ENCODE results near the gene SPRR1B.

Gene SPRR1B

DNA sequence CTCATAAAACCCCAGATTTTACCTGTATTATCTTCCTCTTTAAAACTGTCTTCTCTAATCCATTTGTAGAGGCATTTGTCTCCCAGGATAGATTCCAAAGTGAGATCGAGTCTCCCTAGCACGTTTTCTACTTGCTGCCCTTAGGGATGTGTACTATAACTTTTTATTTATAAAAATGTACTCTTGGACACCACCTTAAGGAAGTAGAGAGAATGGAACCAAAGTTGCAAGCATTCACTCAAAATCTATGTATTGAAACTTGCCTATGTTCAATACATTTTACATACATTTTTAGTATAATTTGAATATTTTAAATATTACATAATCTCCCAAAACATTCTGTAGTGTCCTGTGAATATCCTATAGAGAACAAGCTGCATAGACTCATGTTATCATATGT, 27.2 kb downstream of the SPRR1B start:
- in situ Hi-C loops (cut with MboI; ENCODE audit: low pct_unique_long_range_greater_than_20kb, low sequenced_read_pairs, unreplicated experiment): no loop called here
- no peak for DNase-seq (ENCODE audit: low spot score)
- no peak for TF ChIP-seq CTCF (IDR thresholded peaks at IDR 0.05; ENCODE audit: extremely low read depth, insufficient read depth, missing control alignments)

DNA sequence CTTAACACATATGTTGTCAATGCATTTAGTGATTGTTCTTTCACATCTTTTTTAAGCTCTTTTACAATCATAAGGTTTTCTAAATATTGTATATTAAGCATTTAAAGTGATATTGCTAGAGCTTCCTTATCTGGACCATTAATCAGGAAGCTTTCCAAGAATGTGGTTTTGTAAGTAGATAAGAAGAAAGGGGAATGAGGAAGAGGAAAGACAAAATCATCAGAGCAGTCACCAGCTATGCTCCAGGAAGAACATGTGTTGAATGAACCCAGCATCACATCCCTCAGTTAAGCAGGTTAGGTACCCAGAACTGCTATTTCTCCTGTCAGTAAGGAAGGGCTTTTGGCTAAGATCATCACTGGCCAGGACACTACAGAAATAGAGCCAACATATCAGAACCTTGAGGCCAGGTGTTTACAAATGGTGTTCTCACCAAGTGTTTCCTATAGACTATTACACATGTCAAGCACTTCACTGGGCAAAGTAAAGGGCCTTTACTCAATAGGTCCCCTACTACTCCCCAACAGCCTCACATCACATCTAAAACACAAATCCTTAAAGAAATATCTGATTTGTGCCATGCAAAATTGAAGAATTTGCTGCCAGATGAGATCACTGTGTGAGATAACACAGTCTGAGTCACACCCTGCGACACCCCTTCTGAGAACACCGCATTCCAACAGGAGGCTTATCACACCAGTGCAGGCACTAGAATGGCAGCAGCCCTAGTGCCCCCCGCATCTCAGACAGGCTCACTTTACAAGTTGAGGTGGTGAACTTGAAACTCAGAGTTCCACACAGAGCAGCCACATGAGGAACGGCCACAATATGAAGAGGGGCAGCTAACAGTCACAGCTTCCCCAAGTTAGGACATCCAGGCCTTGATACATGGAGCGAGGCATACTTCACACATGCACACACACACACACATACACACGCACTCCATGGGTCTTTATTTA, 28.1 kb downstream of the SPRR1B start:
- DNase-seq (ENCODE audit: low spot score): no peak
- no peak for TF ChIP-seq CTCF (IDR thresholded peaks at IDR 0.05; ENCODE audit: extremely low read depth, insufficient read depth, missing control alignments)
- in situ Hi-C loops (cut with MboI; ENCODE audit: low pct_unique_long_range_greater_than_20kb, low sequenced_read_pairs, unreplicated experiment): no loop called here

- no peak for DNase-seq (ENCODE audit: low spot score)
- TF ChIP-seq CTCF (IDR thresholded peaks at IDR 0.05; ENCODE audit: extremely low read depth, insufficient read depth, missing control alignments): no peak
- in situ Hi-C loops (cut with MboI; ENCODE audit: low pct_unique_long_range_greater_than_20kb, low sequenced_read_pairs, unreplicated experiment): no loop called here
Measured at GRCh38 chr1:153070243-153070642, 39.2 kb downstream of the SPRR1B start.

DNA sequence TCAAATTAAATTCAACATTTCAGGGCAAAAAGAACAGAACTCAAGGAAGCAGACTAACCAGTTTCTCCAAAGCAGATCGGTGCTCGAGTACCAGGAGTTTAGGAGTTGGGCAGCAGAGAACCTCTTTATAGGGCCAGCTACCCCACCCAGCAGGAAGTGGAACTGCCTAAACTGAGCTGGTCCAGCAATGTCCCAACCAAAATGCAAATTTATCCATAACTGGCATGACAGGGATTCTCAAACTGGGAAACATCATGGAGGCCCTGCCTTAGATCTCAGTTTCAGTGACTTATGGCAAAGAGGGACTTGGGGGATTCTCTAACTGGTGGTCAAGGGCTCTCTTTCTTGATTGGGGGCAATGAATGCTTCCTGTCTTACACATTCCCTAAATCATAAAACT, 40.5 kb downstream of the SPRR1B start, which contains the start of gene SPRR2B:
SPRR2B (minus strand) TSS at position 101 of the 400 bp plus-strand sequence. CDS start 772 bp downstream, outside the sequence.
- in situ Hi-C loops (cut with MboI; ENCODE audit: low pct_unique_long_range_greater_than_20kb, low sequenced_read_pairs, unreplicated experiment): no loop called here
- DNase-seq (ENCODE audit: low spot score): no peak
- no peak for TF ChIP-seq CTCF (IDR thresholded peaks at IDR 0.05; ENCODE audit: extremely low read depth, insufficient read depth, missing control alignments)

DNA sequence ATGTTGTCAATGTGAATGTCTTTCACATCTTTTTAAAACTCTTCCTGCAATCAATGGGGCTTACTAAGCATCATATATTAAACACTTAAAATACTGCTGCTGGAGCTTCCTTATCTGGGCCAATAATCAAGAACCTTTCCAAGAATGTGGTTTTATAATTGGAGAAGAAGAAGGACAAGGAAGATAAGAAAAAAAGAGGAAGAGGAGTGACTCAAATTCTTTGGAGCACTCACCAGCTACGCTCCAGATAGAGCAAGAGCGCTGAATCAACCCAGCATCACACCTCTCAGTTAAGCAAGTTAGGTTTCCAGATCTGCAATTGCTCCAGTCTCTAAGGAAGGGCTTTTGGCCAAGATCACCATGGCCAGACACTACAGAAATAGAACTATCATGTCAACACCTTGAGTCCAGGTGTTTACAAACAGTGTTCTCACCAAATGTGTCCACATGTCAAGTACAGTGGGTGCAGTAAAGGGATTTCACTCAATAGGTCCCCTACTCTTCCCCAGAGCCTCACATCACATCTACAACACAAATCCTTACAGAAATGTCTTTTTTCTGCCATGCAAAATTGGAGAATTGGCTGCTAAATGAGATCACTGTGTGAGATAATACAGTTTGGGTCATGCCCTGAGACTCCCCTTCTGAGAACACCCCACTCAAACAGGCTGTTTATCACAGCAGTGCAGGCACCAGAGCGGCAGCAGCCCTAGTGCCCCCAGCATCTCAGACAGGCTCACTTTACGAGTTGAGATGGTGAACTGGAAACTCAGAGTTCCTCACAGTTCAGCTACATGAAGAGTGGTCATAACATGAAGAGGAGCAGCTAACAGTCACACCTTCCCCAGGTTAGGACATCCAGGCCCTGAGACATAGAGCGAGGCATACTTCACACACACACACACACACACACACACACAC, 42.1 kb downstream of the SPRR1B start:
- in situ Hi-C loops (cut with MboI; ENCODE audit: low pct_unique_long_range_greater_than_20kb, low sequenced_read_pairs, unreplicated experiment): no loop called here
- no peak for DNase-seq (ENCODE audit: low spot score)
- no peak for TF ChIP-seq CTCF (IDR thresholded peaks at IDR 0.05; ENCODE audit: extremely low read depth, insufficient read depth, missing control alignments)

DNA sequence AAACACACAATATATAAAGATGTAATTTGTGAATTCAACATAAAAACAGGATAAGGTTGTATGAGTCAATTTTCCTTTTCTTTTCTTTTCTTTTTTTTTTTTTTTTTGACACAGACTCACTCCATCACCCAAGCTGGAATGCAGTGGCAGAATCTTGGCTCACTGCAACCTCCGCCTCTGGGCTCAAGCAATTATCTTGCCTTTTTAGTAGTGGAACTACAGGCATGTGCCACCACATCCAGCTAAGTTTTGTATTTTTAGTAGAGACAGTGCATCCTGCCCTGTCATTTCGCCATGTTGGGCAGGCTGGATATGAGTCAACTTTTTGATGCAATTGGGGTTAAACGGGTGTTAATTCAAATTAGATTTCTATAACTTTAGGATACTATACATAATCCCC, 50.7 kb downstream of the SPRR1B start:
- no peak for TF ChIP-seq CTCF (IDR thresholded peaks at IDR 0.05; ENCODE audit: extremely low read depth, insufficient read depth, missing control alignments)
- no peak for DNase-seq (ENCODE audit: low spot score)
- in situ Hi-C loops (cut with MboI; ENCODE audit: low pct_unique_long_range_greater_than_20kb, low sequenced_read_pairs, unreplicated experiment): no loop called here

All from GM13977 (cell line).